Nephron (organoid): Measurements from ENCODE around the gene PSMB7.
A peak's percentile ranks its signal among the peaks of the same experiment; 100 is the strongest.

Source experiments
- H3K27ac Mint-ChIP-seq, 3 experiments: 2 replicates each; pipeline ENCODE4 v1.8.0; 2020; ENCODE audit warnings: mixed read lengths in 3 of 3, mild to moderate bottlenecking in 2 of 3, moderate library complexity in 1 of 3
- H3K27me3 Mint-ChIP-seq: 2 replicates; pipeline ENCODE4 v1.8.0; 2021; ENCODE audit warnings: low read depth, mild to moderate bottlenecking, moderate library complexity, mixed read lengths
- H3K36me3 Mint-ChIP-seq: 2 replicates; pipeline ENCODE4 v1.8.0; 2020; ENCODE audit warnings: low read depth, mixed read lengths
- H3K4me1 Mint-ChIP-seq: 2 replicates; pipeline ENCODE4 v1.8.0; 2020; ENCODE audit warnings: mixed read lengths
- H3K4me3 Mint-ChIP-seq, 3 experiments: 2 replicates each; pipeline ENCODE4 v1.8.0; 2020; ENCODE audit warnings: mild to moderate bottlenecking in 3 of 3, mixed read lengths in 3 of 3, moderate library complexity in 2 of 3
- H3K9me3 Mint-ChIP-seq: 2 replicates; pipeline ENCODE4 v1.8.0; 2020; ENCODE audit warnings: mixed read lengths
- TF ChIP-seq, protein P1 (sequence below), 3 experiments: fragments of 200-600 bp; sonication (generic); IDR thresholded peaks; one replicate each; pipeline ENCODE4 v1.5.0; 2021; ENCODE audit warnings: antibody characterized with exemption in 3 of 3; ENCODE audit not compliant: unreplicated experiment in 3 of 3

PSMB7 gene

DNA sequence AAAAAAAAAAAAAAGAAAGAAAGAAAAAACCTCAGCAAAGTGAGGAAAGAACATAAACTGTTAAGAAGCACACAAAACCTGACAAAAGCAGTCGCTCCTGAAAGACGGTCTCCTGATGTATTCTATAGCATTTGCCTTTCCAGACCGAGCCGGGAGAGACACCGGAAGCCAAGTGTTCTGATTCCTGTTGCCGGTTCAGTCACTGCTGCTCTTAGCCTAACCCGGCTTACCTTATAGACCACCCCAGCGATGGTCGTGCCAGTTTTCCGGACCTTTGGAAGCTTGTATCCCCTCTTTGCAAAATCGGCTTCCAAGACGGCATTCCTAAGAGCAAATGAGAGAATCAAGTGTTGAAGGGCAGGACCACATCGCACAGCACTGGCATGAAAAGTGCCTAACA, 630 bp downstream of the PSMB7 start:
- TF ChIP-seq, protein P1, sequence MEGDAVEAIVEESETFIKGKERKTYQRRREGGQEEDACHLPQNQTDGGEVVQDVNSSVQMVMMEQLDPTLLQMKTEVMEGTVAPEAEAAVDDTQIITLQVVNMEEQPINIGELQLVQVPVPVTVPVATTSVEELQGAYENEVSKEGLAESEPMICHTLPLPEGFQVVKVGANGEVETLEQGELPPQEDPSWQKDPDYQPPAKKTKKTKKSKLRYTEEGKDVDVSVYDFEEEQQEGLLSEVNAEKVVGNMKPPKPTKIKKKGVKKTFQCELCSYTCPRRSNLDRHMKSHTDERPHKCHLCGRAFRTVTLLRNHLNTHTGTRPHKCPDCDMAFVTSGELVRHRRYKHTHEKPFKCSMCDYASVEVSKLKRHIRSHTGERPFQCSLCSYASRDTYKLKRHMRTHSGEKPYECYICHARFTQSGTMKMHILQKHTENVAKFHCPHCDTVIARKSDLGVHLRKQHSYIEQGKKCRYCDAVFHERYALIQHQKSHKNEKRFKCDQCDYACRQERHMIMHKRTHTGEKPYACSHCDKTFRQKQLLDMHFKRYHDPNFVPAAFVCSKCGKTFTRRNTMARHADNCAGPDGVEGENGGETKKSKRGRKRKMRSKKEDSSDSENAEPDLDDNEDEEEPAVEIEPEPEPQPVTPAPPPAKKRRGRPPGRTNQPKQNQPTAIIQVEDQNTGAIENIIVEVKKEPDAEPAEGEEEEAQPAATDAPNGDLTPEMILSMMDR (IDR thresholded peaks at IDR 0.05; ENCODE audit: unreplicated experiment in 3 of 3): no peak

GRCh38 chr9:124412228-124412575, 3.0 kb downstream of the PSMB7 start:
- H3K4me3 Mint-ChIP-seq: no peak overlapping the region
- no peak overlapping the region for H3K27ac Mint-ChIP-seq
- H3K27me3 Mint-ChIP-seq: no peaks in the 10 kb centered on the region
- H3K4me1 Mint-ChIP-seq: peaks cover 21% of the 10 kb centered on the region
- peaks cover 3% of the 10 kb centered on the region for H3K9me3 Mint-ChIP-seq
- TF ChIP-seq, protein P1 (IDR thresholded peaks at IDR 0.05; ENCODE audit: unreplicated experiment in 3 of 3): no peak
- H3K36me3 Mint-ChIP-seq: peaks cover 59% of the 10 kb centered on the region

More for the DNA sequence above, 630 bp downstream of the PSMB7 start:
- peak overlapping the region; percentile 65 to 89 (median 87) for H3K27ac Mint-ChIP-seq
- H3K36me3 Mint-ChIP-seq: peaks cover 39% of the 10 kb centered on the region
- H3K4me1 Mint-ChIP-seq: peaks cover 21% of the 10 kb centered on the region
- peak overlapping the region; percentile 97 to 98 (median 97) for H3K4me3 Mint-ChIP-seq
- H3K9me3 Mint-ChIP-seq: peaks cover 3% of the 10 kb centered on the region
- H3K27me3 Mint-ChIP-seq: no peaks in the 10 kb centered on the region

DNA sequence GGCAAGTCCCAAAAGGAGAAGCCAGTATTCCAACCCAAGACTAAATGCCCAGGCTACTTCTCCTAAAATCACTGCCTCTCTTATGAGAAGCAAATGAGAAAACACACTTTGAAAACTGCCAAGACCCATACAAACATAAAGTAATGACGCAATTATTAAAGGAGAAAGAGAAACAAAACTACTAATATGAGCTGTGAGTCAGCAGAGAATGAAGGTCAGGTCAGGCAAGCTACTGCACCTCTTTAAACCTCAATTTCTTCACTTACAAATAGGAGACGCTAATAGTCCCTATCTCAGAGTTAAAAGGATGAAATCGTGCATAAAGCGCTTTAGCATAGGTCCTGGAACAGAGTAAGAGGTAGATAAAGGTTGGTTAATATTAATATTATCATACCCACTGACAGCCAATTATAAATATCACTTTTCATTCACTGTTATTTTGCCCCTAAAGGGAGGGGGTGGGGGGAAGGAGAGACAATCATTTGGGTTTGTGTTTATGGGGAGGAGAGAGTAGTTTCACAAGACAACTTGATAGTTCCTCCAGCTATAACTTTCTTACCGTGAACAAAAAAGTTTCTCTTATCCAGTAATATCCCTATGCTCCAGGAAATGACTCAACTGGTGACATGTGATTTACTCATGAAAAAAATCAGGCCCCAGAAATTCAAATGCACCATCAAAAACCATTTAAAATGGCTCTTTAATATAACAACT, 3.6 kb downstream of the PSMB7 start:
- Mint-ChIP-seq H3K9me3 (peaks cover 3% of the 10 kb centered on the region), H3K4me1 (peaks cover 21% of the 10 kb centered on the region), H3K27ac (no peak overlapping the region), H3K27me3 (no peaks in the 10 kb centered on the region), H3K36me3 (peaks cover 64% of the 10 kb centered on the region), H3K4me3 (peak overlapping the region; percentile 21 to 49 (median 23))
- TF ChIP-seq, protein P1 (IDR thresholded peaks at IDR 0.05; ENCODE audit: unreplicated experiment in 3 of 3): no peak

- H3K4me3 Mint-ChIP-seq: peak overlapping the region in 2 of 3 experiments; percentile 9 to 17
- TF ChIP-seq, protein P1 (IDR thresholded peaks at IDR 0.05; ENCODE audit: unreplicated experiment in 3 of 3): peak; percentile 25 to 49 (median 34)
- peaks cover 75% of the 10 kb centered on the region for H3K36me3 Mint-ChIP-seq
- peaks cover 2% of the 10 kb centered on the region for H3K9me3 Mint-ChIP-seq
- H3K4me1 Mint-ChIP-seq: peaks cover 19% of the 10 kb centered on the region
- H3K27ac Mint-ChIP-seq: no peak overlapping the region
- no peaks in the 10 kb centered on the region for H3K27me3 Mint-ChIP-seq
These were observed 4.8 kb downstream of the PSMB7 start for GRCh38 chr9:124410321-124410913.

- Mint-ChIP-seq H3K4me1 (peaks cover 13% of the 10 kb centered on the region), H3K4me3 (no peak overlapping the region), H3K9me3 (no peaks in the 10 kb centered on the region), H3K36me3 (peaks cover 77% of the 10 kb centered on the region), H3K27me3 (no peaks in the 10 kb centered on the region), H3K27ac (no peak overlapping the region)
- TF ChIP-seq, protein P1 (IDR thresholded peaks at IDR 0.05; ENCODE audit: unreplicated experiment in 3 of 3): no peak
These were observed 5.8 kb downstream of the PSMB7 start for GRCh38 chr9:124409410-124409809.

DNA sequence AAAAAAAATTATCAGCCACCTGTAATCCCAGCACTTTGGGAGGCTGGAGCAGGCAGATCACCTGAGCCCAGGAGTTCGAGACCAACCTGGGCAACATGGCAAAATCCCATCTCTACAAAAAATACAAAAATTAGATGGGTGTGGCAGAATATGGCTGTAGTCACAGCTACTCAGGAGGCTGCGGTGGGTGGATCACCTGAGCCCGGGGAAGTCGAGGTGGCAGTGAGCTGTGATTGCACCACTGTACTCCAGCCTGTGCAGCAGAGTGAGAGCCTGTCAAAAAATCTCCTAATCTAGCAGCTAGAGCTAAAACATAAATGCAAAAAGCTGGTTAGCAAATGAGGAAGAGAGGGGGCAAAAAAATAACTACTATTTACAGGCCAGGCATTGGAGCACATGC, 12.0 kb downstream of the PSMB7 start:
- H3K27ac Mint-ChIP-seq: no peak overlapping the region
- H3K9me3 Mint-ChIP-seq: no peaks in the 10 kb centered on the region
- no peak overlapping the region for H3K4me3 Mint-ChIP-seq
- H3K36me3 Mint-ChIP-seq: peaks cover 57% of the 10 kb centered on the region
- H3K4me1 Mint-ChIP-seq: peaks cover 28% of the 10 kb centered on the region
- H3K27me3 Mint-ChIP-seq: no peaks in the 10 kb centered on the region
- TF ChIP-seq, protein P1 (IDR thresholded peaks at IDR 0.05; ENCODE audit: unreplicated experiment in 3 of 3): no peak
